Measurements from ENCODE around the gene LRRC72.
A peak's percentile ranks its signal among the peaks of the same experiment; 100 is the strongest.
"Not testable (repeated sequence)": the region's sequence is repeated elsewhere in the genome, so short reads cannot be mapped to it uniquely, and the experiment has no call there.

The LRRC72 gene

DNA sequence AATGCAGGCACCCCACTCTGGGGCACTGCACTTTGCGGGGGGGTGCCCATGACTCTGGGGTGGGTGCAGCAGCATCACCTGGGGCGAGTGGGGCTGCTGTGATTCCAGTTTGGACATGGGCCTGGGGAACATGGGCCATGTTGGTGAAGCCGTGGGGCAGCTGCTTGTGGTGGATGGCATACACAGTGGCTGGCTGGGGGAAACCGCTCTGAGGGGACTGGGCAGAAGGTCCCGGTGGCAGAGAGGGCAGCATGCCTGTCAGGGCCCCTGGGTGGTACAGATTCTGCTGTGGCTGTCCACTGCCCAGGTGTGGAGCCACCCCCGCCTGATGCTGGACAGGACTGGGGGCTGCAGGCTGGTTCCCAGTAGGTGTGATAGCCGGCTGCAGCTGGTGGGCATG is 57.2 kb downstream of the LRRC72 start:
- no peak for DNase-seq

DNA sequence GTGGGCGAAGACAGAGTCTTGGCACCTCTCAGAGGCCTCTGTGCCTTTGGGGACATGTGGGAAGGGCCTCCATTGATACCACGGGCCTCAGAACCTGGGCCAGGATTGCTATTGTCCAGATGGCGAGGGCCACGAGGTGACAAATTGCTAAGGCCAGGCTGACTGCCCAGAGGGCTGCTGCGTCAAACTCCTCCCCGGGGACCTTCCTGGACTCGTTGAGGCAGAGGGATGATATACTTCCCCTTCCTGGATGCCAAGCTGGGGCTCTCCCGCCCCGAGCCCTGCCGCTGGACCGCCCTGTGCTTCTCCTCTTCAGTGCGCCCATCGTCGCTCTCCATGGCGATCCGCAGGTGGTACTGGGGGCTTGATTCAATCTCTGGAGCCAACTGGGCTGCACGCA is 58.9 kb downstream of the LRRC72 start:
- no peak for DNase-seq

GRCh38 chr7:16586081-16586874 is 59.7 kb downstream of the LRRC72 start:
- no peak for DNase-seq

- no peak for DNase-seq
These were observed 60.5 kb downstream of the LRRC72 start for GRCh38 chr7:16587129-16587528.

DNA sequence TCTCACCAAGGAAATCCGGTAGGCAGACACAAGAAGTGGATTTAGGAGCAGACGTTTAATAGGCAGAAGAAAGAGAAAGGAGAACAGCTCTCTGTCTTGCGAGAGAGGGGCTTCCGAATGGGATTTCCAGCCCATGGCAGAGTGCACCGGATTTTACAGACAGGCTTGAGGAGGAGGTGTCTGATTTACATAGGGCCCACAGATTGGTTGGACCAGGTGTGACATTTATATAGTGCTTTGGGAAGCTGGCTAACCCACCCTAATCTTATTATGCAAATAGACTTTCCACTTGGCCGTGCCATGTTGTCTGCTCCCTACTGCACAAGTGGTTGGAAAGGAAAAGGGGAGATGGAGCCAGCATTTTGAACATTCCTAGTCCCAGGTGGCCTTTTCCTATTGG is 61.2 kb downstream of the LRRC72 start:
- no peak for DNase-seq

- no peak for DNase-seq
These were observed 63.3 kb downstream of the LRRC72 start for GRCh38 chr7:16589881-16590280.

DNA sequence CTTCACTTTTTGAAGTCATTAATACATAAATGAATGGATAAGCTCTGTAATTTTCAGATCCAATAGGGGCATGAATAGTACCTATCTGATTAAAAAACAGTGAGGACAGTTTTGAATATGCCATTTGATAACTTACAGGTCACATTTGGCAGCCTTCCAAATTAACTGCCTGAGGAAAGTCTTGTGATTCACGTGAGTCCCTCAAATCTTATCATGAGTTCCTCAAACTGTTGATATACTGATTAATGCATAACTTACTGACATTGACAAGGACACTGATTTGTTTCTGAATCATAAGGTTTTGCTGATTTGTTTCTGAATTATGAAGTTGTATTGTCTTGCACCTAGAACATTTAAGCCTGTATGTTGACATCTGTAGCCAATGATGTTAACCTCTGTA is 63.8 kb downstream of the LRRC72 start:
- DNase-seq = no peak

GRCh38 chr7:16592395-16592794 is 65.8 kb downstream of the LRRC72 start:
- DNase-seq = no peak

DNA sequence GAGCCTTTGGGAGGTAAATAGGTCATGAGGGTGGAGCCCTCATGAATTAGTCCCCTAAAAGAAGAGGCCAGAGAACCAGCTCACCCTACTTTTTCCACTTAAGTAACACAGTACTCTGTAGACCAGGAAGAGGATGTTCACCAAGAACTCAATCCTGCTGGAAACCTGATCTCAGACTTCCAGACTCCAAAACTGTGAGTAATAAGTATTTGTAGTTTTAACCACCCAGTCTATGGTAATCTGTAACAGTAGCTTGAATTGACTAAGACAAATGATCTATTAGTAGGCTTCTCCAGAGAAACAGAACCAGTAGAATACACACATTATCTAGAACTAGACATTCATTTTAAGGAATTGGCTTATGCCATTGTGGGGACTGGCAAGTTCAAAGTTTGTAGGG is 67.4 kb downstream of the LRRC72 start:
- no peak for DNase-seq

GRCh38 chr7:16594676-16595075 is 68.1 kb downstream of the LRRC72 start:
- DNase-seq = no peak

DNA sequence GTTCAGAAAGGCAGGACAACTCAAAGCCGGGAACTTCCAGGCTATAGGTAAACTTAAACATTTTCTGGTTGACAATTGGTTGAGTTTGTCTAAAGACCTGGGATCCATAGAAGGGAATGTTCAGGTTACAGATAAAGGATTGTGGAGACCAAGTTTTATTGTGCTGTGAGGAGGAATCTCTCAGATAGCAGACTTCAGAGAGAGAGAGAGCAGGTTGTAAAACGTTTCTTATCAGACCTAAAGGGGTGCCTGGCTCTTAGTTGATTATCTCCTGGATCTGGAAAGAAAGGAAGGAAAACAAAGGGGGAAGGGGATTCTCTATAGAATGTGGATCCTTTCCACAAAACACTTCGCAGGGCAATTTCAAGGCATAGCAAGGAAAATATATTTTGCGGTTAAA is 69.0 kb downstream of the LRRC72 start:
- not testable (repeated sequence) for DNase-seq

DNA sequence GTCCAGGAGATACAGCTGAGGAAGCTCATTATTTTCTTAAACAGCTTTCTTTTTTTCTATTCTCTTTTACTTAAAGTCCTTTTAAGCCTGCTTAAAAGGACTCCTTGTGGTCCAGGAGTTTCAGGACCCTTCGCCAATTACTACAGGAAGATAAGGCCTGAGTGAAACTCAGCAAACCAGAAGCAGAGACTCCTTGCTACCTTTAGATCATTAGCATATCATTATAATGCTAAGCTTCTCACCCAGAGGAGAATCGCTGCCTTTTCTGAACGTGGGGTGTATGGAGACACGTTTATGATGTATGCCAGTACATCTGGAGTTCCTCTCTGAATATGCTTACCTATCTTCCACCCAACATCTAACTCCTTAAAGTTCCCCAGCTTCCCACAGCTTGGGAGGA is 71.4 kb downstream of the LRRC72 start:
- no peak for DNase-seq

GRCh38 chr7:16599860-16600259 is 73.2 kb downstream of the LRRC72 start:
- peak; percentile 17 for DNase-seq

DNA sequence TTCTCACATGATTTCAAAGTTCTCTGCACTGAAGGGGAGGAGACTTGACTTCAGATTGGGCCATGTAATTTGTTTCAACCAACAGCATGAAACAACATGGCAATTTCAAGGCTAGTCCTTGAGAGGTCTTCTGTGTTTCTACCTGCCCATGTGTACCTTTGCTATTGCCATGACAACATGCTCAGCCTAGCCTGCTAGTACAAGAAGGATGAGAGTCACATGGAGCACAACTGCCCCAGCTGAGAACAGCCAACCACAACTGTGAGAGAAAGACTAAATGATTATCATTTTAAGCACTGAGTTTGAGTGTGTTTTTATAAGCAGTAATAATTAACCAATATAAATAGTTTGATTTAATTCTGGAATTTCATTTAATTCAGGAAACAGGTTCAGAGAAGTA is 77.0 kb downstream of the LRRC72 start:
- DNase-seq = no peak

- no peak for DNase-seq
These were observed 77.4 kb downstream of the LRRC72 start for GRCh38 chr7:16604054-16604453.

DNA sequence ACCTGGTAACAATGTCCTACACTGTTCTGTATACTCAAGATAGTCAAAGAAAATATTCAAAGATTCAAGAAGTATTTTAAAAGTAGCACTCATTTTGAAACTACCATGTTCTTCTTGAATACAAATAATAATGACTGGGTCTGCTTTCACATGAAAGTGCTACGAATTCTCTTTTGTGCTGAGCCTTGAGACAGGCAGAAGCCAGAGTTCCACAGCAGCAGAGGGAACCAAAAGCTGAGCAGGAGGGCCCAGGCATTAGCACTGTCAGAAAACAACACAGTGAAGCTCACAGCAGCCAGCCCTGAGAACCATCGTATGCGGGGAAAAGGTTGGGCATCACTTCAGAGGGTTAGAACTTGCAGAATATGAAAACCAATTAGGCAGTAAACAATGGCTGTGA is 80.1 kb downstream of the LRRC72 start:
- DNase-seq = no peak

DNA sequence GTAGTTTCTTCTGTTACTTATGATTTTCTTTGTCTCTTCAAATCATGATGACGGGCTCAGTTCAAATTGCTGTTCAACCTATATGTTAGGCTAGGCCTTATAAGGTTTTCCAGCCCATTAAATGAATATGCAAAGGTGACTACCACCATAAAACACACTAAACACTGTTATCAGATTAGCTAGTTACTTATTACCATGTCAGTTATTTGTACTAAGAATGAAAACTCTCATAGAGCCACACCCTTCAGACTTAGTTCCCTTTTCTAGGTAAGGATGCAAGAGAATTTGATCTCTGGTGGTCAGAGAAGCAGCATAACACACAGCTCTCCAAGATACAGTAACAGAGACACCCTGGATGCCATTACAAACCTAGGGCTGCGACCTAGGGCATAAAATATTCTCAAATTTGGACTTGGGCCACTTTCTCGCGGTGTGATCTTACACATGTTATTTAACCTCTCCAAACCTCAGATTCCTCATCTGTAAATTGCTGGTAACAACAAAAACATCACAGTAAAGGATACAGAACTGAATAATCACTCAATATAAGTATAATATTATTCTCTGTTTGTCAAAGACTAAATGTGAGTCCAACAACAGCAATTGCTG is 83.3 kb downstream of the LRRC72 start:
- no peak for DNase-seq

- DNase-seq = no peak
These were observed 85.1 kb downstream of the LRRC72 start for GRCh38 chr7:16611711-16612110.

GRCh38 chr7:16615228-16615627 is 88.6 kb downstream of the LRRC72 start:
- DNase-seq = no peak

- no peak for DNase-seq
These were observed 89.5 kb downstream of the LRRC72 start for GRCh38 chr7:16616122-16616521.

- no peak for DNase-seq
These were observed 89.9 kb downstream of the LRRC72 start for GRCh38 chr7:16616542-16616941.

- DNase-seq = no peak
These were observed 93.4 kb downstream of the LRRC72 start for GRCh38 chr7:16619979-16620408.

DNA sequence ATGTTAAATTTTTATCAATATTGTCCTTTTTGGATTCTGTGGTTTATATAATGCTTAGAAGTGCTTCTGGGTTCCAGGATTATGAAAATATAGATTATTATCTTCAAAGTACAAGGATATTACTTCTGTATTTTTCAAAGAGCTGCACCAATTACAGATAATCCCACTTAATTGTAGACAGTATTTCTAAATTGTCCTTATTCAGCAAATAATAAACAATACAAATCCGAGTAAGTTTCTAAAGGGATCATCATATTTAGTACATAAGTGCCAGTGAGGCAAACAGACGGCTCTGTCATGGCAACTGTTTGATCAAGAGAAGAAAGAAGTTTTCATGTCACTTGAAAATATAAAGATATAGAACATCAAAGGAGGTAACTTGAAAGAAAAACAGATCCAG is 99.8 kb downstream of the LRRC72 start:
- DNase-seq = no peak

DNA sequence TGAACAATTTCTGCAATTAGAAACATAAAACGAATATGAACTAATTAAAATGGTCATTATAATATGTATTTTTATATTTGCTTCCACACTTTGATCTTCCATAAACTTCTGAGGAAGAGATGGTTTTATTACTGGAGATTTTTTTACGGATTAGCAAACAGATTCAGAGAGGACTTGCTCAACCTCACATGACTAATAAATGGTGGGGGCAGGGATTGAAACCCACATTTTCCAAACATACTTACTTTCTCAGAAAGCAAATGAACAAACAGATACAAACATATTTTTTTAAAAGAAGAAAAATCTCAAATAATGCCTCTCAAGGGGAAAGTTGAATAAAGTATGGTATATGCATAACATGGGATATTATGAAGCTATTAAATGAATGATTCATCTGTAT is 100.6 kb downstream of the LRRC72 start:
- no peak for DNase-seq

DNA sequence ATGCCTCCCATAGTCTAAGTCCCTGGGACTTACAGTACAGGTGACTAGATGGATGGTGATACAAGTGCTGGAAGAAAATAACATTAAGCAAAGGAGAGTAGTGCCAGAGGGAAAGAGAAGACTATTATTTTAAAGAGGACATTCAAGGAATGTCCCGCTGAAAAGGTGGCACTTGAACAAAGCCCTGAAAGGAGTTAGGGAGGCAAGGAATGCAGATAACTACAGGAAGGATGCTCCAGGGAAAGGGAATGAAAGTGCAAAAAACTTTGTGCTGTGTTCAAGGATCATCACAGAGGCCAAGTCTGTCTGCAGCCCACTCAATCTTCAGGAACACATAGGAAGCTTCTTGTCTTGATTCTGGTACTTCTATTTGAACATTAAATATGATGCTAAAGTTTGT is 104.0 kb downstream of the LRRC72 start:
- DNase-seq = no peak

All from NCI-H1417 treated with DMSO at 0.1 percent for 48 hours (cell line).